Activated naive CD4-positive, alpha-beta T cell treated with Interleukin-2 at 50 U/mL for 16 hours (primary cell): ENCODE results near the gene ZNF512B.
"Not testable (repeated sequence)": the region's sequence is repeated elsewhere in the genome, so short reads cannot be mapped to it uniquely, and the experiment has no call there.

Source experiments
- DNase-seq: peaks from one replicate; pipeline ENCODE4 v3.0.0-alpha.2; 2020

ZNF512B gene

GRCh38 chr20:63932606-63933160 is 37.0 kb downstream of the ZNF512B start:
- DNase-seq = no peak

- DNase-seq = no peak
These were observed 38.0 kb downstream of the ZNF512B start for GRCh38 chr20:63931735-63932134.

DNA sequence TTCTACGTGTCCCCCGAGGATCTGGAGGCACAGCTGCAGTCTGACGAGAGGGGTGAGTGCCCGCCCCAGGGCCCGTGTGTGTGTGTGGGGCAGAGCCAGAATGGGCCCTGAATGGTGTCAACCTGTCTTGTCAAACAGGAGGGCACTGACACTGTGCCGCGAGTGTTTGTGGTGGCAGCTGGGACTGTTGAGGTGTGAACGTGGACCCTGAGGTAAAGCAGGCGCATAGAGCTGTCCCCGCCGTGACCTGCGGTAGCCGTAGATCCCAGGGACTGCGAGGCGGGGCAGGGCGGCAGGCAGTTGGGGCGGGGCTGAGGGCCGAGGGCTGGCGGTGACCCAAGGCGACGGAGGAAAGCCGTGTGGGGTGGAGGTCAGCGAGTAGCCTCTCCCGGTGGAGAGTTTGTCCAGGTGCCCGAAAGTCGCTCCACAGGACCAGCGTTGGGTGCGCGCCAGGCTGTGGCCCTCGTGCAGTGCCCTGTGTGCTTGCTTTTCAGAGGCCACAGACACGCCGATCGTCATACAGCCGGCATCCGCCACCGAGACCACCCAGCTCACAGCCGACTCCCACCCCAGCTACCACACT is 38.7 kb downstream of the ZNF512B start:
- no peak for DNase-seq

GRCh38 chr20:63929473-63929883 is 40.3 kb downstream of the ZNF512B start:
- DNase-seq = not testable (repeated sequence)

DNA sequence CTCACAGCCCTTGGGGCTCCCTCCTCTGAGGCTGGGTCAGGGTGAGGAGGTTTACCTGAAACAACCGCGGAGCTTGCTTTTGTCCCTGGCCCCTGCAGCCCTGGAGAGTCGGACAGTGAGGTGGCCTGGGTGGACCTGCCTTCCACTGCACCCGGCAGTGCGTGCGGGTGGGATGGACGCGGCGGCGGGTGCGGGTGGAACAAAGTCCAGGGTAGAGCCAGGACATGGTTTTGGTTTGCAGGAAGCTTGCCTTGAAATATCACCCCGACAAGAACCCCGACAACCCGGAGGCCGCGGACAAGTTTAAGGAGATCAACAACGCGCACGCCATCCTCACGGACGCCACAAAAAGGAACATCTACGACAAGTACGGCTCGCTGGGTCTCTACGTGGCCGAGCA is 40.7 kb downstream of the ZNF512B start:
- no peak for DNase-seq

GRCh38 chr20:63926298-63926697 is 43.4 kb downstream of the ZNF512B start:
- DNase-seq = no peak

- DNase-seq = no peak
These were observed 45.5 kb downstream of the ZNF512B start for GRCh38 chr20:63924241-63924640.

DNA sequence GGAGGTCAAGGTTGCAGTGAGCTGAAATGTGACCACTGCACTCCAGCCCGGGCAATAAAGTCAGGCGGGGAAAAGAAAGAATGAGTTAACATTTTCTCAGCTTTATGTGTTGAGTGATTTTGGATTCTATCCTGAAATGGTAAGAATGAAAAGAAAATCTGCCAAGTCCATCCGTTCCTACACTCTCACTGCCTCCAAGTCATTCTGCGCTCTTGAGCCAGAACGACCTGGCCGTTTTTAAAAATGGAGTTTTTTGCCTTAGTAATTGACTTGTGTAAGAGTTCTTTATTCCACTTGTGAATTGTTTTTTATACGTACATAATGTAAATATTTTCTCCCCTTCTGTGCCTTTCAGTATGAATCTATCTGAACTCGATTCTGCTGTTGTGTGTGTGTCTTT is 46.1 kb downstream of the ZNF512B start:
- no peak for DNase-seq

DNA sequence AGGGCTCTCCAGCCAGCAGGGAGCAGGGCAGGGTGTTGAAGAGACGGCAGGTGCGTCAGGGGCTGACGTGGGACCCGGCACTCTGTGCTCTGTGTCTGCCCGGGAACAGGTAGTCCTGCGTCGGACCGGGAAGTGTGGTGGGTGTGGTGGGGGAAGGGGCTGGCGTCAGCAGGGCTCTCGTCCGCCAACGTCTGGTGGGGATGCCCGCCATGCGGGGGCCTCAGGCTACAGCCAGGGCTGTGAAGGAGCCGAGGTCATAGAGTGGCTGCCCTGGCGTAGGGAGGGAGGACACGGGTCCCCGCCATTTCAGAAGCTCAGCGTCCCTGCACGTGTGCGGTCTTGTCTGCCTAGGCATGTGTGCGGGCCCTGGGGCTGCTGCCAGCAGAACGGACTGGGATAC is 49.5 kb downstream of the ZNF512B start:
- no peak for DNase-seq

DNA sequence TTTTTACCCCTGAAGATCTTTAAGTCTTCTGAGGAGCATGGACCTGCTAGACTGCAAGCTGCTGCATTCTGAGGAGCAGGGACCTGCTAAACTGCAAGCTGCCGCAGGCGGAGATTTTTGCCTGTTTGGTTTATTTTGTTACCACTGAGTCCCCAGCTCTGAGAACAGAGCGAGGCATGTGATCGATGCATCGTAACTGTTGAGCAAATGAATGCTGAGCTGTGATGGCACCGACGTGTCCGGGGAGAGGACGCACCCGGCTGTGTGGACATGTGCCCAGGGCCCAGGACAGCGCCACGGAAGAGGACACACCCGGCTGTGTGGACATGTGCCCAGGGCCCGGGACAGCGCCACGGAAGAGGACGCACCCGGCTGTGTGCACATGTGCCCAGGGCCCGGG is 50.6 kb downstream of the ZNF512B start:
- no peak for DNase-seq

DNA sequence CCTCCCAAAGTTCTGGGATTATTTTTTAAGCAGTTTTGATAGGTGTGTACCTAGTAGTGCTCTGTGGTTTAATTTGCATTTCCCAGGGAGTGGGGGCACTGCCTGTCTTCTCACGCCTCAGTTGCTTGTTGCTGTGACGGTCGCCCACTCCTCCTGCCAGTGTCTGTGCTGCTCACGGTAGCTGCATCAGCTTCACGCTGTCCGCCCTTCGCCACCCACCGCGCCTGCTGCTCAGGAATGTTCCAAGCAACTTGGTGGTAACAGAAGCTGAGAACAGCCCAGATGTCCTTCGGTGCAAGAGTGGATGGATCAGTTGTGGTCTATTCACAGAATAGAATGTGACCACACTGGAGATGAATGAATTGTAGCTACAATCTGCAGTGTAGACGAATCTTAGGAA is 51.9 kb downstream of the ZNF512B start:
- DNase-seq = no peak

GRCh38 chr20:63916371-63916939 is 53.3 kb downstream of the ZNF512B start:
- DNase-seq = not testable (repeated sequence)

GRCh38 chr20:63915471-63915870 is 54.3 kb downstream of the ZNF512B start:
- no peak for DNase-seq

DNA sequence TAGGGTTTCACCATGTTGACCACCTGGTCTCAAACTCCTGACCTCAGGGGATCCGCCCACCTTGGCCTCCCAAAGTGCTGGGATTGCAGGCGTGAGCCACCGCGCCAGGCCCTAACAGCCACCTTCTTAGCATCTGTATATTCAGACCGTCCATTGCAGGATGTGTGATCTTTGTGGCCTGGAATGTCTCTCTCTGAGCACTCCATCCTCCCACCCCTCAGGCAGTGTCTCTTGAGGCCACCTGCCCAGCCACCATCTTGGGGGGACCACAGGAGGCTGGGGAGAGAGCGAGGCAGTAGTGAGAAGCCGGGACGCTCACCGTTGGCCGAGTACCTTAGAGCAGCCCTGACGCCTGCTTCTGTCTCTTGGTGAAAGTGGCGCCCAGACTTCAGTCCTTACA is 56.0 kb downstream of the ZNF512B start:
- DNase-seq = no peak

DNA sequence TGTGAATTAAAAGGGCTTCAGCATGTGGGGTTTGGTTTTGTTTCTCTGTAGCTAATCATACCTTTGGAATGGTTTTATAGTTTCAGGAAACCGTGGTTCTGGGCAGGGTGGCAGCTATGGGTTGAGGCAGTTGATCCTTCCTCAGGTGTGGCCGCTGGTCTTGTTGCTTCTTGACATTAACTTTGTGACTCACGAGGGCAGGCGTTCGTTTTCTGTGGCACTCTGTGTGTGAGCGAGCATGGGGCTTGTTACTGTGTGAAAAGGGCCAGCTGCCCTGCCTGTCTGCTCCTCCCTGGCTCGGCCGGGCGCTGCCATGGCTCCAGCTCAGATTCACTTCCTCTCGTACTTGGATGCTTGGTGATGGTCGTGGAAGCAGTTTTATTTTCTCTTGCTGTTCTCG is 58.6 kb downstream of the ZNF512B start:
- DNase-seq = no peak

GRCh38 chr20:63908008-63908682 is 61.6 kb downstream of the ZNF512B start:
- no peak for DNase-seq
